Mesothelial cell of epicardium (in vitro differentiated cells): ENCODE data around the gene ETS1. TPM values are rescaled to one million over a fixed set of nuclear protein-coding genes. Genes with fewer than 3 reads are reported as not detected.

Source experiments
- DNase-seq, 2 experiments: peaks; one replicate each; pipeline ENCODE4 v3.0.0; 2021; ENCODE audit warnings: low spot score in 2 of 2; ENCODE audit not compliant: unreplicated experiment in 2 of 2
- H3K27ac Mint-ChIP-seq: 2 replicates; pipeline ENCODE4 v1.8.0; 2021; ENCODE audit warnings: mixed read lengths
- H3K27me3 Mint-ChIP-seq: 2 replicates; pipeline ENCODE4 v1.8.0; 2021; ENCODE audit warnings: low read depth, mixed read lengths
- H3K36me3 Mint-ChIP-seq: 2 replicates; pipeline ENCODE4 v1.8.0; 2021; ENCODE audit warnings: mixed read lengths
- H3K4me1 Mint-ChIP-seq: 2 replicates; pipeline ENCODE4 v1.8.0; 2021; ENCODE audit warnings: mixed read lengths
- H3K4me3 Mint-ChIP-seq: 2 replicates; pipeline ENCODE4 v1.8.0; 2021; ENCODE audit warnings: mild to moderate bottlenecking, moderate library complexity, mixed read lengths
- H3K9me3 Mint-ChIP-seq: 2 replicates; pipeline ENCODE4 v1.8.0; 2021; ENCODE audit warnings: mixed read lengths
- total RNA-seq: library from RNA; stranded (reverse); gene quantifications from 3 replicates; pipeline ENCODE4 v1.2.1, GENCODE V29; 2021
- TF ChIP-seq, protein P1 (sequence below): fragments of 200-600 bp; sonication (generic); IDR thresholded peaks from one replicate; pipeline ENCODE4 v1.5.0; 2021; ENCODE audit warnings: antibody characterized with exemption; ENCODE audit not compliant: unreplicated experiment

The ETS1 gene
- total RNA-seq, 1 donor from 2014 or later = 29.7 TPM

- H3K4me3 Mint-ChIP-seq = no peak overlapping the region
- no peak overlapping the region for H3K27ac Mint-ChIP-seq
- DNase-seq = no peak
- no peaks in the 10 kb centered on the region for H3K9me3 Mint-ChIP-seq
- H3K4me1 Mint-ChIP-seq = peaks cover 14% of the 10 kb centered on the region
- no peaks in the 10 kb centered on the region for H3K36me3 Mint-ChIP-seq
- H3K27me3 Mint-ChIP-seq = peaks cover 12% of the 10 kb centered on the region
- TF ChIP-seq, protein P1, sequence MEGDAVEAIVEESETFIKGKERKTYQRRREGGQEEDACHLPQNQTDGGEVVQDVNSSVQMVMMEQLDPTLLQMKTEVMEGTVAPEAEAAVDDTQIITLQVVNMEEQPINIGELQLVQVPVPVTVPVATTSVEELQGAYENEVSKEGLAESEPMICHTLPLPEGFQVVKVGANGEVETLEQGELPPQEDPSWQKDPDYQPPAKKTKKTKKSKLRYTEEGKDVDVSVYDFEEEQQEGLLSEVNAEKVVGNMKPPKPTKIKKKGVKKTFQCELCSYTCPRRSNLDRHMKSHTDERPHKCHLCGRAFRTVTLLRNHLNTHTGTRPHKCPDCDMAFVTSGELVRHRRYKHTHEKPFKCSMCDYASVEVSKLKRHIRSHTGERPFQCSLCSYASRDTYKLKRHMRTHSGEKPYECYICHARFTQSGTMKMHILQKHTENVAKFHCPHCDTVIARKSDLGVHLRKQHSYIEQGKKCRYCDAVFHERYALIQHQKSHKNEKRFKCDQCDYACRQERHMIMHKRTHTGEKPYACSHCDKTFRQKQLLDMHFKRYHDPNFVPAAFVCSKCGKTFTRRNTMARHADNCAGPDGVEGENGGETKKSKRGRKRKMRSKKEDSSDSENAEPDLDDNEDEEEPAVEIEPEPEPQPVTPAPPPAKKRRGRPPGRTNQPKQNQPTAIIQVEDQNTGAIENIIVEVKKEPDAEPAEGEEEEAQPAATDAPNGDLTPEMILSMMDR = no peak
These were observed 22.4 kb upstream of the ETS1 start for GRCh38 chr11:128609785-128610184.

DNA sequence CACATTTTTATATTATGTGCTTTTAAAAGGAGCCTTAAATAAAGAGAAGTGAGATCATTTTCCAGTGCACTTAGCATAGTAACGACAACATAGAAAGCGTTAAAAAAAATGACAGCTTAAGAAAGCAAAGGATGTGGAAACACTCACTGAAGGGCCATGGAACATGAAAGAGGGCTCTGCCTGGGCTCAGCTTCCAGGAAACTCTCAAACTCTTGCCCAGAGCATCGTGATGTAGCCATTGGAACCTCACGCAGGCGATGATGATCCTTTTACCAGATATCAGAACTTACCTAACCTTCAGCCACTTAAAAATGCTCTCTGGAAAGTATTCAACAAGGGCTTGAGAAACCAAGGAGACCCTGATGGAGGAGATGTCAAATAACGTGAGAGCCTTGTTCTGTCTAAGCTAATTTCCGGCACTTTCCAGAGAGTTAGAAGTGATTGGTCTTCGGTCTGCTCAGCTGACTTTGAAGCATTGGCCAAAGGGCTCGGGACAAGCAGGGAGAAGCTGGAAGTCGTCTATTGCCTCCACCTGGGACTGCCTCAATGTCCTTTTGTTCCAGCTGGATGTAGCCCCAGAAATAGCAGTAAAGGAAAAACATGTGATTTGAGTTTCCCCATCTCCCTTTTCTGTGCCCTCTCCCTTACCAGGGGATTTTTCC is 21.5 kb upstream of the ETS1 start:
- peaks cover 6% of the 10 kb centered on the region for H3K27me3 Mint-ChIP-seq
- H3K4me3 Mint-ChIP-seq = no peak overlapping the region
- no peak overlapping the region for H3K27ac Mint-ChIP-seq
- no peaks in the 10 kb centered on the region for H3K9me3 Mint-ChIP-seq
- peaks cover 14% of the 10 kb centered on the region for H3K4me1 Mint-ChIP-seq
- H3K36me3 Mint-ChIP-seq = no peaks in the 10 kb centered on the region
- TF ChIP-seq, protein P1 = no peak
- DNase-seq = no peak

DNA sequence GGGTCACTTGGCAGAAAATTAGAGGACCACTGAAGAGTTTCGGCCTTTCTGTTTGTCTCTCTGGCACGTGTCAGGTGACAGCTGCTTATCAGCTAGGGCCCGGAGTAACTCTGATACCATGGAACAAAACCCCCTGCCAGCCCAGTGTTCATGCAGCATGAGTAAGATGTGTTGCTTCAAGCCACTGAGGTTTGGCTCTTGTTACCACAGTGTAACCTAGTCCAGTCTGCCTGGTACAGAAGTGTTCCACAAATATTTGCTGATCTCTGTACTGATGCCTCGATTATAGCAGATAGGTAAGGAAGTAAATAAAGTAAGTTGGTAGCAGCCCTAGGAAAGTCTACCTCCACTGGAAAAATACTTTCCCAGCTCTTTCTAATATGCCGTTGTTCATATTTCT is 20.5 kb upstream of the ETS1 start:
- Mint-ChIP-seq H3K27me3 (peaks cover 6% of the 10 kb centered on the region), H3K4me1 (peaks cover 14% of the 10 kb centered on the region), H3K36me3 (no peaks in the 10 kb centered on the region), H3K27ac (no peak overlapping the region), H3K4me3 (no peak overlapping the region), H3K9me3 (no peaks in the 10 kb centered on the region)
- TF ChIP-seq, protein P1 = no peak
- DNase-seq = no peak

- Mint-ChIP-seq H3K27ac (no peak overlapping the region), H3K4me3 (no peak overlapping the region), H3K4me1 (peaks cover 1% of the 10 kb centered on the region), H3K9me3 (peaks cover 6% of the 10 kb centered on the region), H3K27me3 (peaks cover 5% of the 10 kb centered on the region), H3K36me3 (no peaks in the 10 kb centered on the region)
- TF ChIP-seq, protein P1 = no peak
- DNase-seq = no peak
These were observed 17.4 kb upstream of the ETS1 start for GRCh38 chr11:128604723-128605122.

- DNase-seq = no peak
- Mint-ChIP-seq H3K4me3 (no peak overlapping the region), H3K9me3 (peaks cover 10% of the 10 kb centered on the region), H3K4me1 (no peaks in the 10 kb centered on the region), H3K27ac (no peak overlapping the region), H3K36me3 (no peaks in the 10 kb centered on the region), H3K27me3 (peaks cover 2% of the 10 kb centered on the region)
- TF ChIP-seq, protein P1 = no peak
These were observed 16.5 kb upstream of the ETS1 start for GRCh38 chr11:128603752-128604414.
